GM12878 (cell line): ENCODE results near the gene TESPA1. TPM values are rescaled to one million over a fixed set of nuclear protein-coding genes. Genes with fewer than 3 reads are reported as not detected.

Experiments used
- ATAC-seq: fragments of 200-7000 bp; cut with Tn5 transposase; 3 replicates; pipeline ENCODE4 v1.9.1; 2020; ENCODE audit warnings: mild to moderate bottlenecking, moderate library complexity
- BruUV-seq: library from RNA; stranded (reverse); fragments of 400-500 nt; replicated peaks from 2 replicates; lab custom pipeline; 2021; lab: Mats Ljungman, UMichigan
- CTCF ChIA-PET: fragments of 300-600 bp; sonication (Branson Sonifier 250); formaldehyde crosslinking; extraction: SDS; loops from one replicate; lab custom pipeline; 2021; ENCODE audit warnings: inconsistent platforms; lab: Yijun Ruan, JAX
- POLR2A ChIA-PET: fragments of 350-600 bp; formaldehyde crosslinking; extraction: SDS; loops from one replicate; lab custom pipeline; 2021; ENCODE audit warnings: inconsistent platforms; lab: Charles Lee
- RAD21 ChIA-PET: fragments of 300-600 bp; sonication (Branson Sonifier 250); formaldehyde crosslinking; loops from one replicate; lab custom pipeline; 2023; ENCODE audit warnings: antibody characterized with exemption; ENCODE audit not compliant: unreplicated experiment; lab: Charles Lee
- SMC1A ChIA-PET: fragments of 300-600 bp; sonication (Branson Sonifier 250); formaldehyde crosslinking; loops from one replicate; lab custom pipeline; 2023; ENCODE audit not compliant: unreplicated experiment, uncharacterized antibody; lab: Charles Lee
- DNase-seq: peaks from one replicate; pipeline ENCODE4 v3.0.0-alpha.2; 2011; ENCODE audit warnings: low read depth, low spot score
- FAIRE-seq: peaks from 3 replicates; lab custom pipeline; 2011; peaks lifted over from hg19 to GRCh38; lab: Jason Lieb, UNC
- H2AFZ ChIP-seq: 2 replicates; pipeline ENCODE4 v1.6.0; 2011; ENCODE audit warnings: low read depth, low read length, control low read depth; ENCODE audit not compliant: control insufficient read depth
- H3K27ac ChIP-seq: 2 replicates; pipeline ENCODE4 v1.5.1; 2011; ENCODE audit warnings: control low read depth; ENCODE audit not compliant: control insufficient read depth, insufficient read depth
- H3K27me3 ChIP-seq, 2 experiments: replicated peaks in 1 of 2; 2 replicates each; pipeline versions ENCODE4 v1.6.0 to v1.6.1; 2011; ENCODE audit warnings: low read length in 1 of 2; ENCODE audit not compliant: control insufficient read depth in 2 of 2, insufficient read depth in 2 of 2
- H3K36me3 ChIP-seq, 2 experiments: 2 replicates each; pipeline ENCODE4 v1.5.1; 2011; ENCODE audit warnings: low read length in 1 of 2; ENCODE audit not compliant: control insufficient read depth in 2 of 2, insufficient read depth in 2 of 2
- H3K4me1 ChIP-seq: 2 replicates; pipeline ENCODE4 v1.6.1; 2011; ENCODE audit warnings: mild to moderate bottlenecking, low read length, moderate library complexity, mixed read lengths; ENCODE audit not compliant: control insufficient read depth, insufficient read depth
- H3K4me2 ChIP-seq: 2 replicates; pipeline ENCODE4 v1.6.0; 2011; ENCODE audit warnings: control low read depth; ENCODE audit not compliant: control insufficient read depth, insufficient read depth
- H3K4me3 ChIP-seq: fragments of 200-600 bp; sonication (generic); 2 replicates; pipeline ENCODE4 v1.5.1; 2016
- H3K79me2 ChIP-seq: 2 replicates; pipeline ENCODE4 v1.6.0; 2011; ENCODE audit warnings: low read length; ENCODE audit not compliant: control insufficient read depth, insufficient read depth
- H3K9ac ChIP-seq: 2 replicates; pipeline ENCODE4 v1.8.0; 2011; ENCODE audit warnings: low read length, control low read depth, mixed read lengths; ENCODE audit not compliant: control insufficient read depth, insufficient read depth
- H3K9me3 ChIP-seq: replicated peaks from 3 replicates; pipeline ENCODE4 v1.5.1; 2011; ENCODE audit warnings: mild to moderate bottlenecking, low read length; ENCODE audit not compliant: control insufficient read depth, insufficient read depth
- H4K20me1 ChIP-seq: 2 replicates; pipeline ENCODE4 v1.6.0; 2011; ENCODE audit not compliant: control insufficient read depth, insufficient read depth
- BACH1 ChIP-seq: fragments of 450-650 bp; IDR thresholded peaks from 2 replicates; pipeline ENCODE4 v1.6.1; 2017; ENCODE audit warnings: mild to moderate bottlenecking, borderline replicate concordance
- BCLAF1 ChIP-seq: fragments of 450-650 bp; IDR thresholded peaks from 2 replicates; pipeline ENCODE4 v1.6.1; 2017; ENCODE audit warnings: antibody characterized with exemption, mild to moderate bottlenecking, moderate library complexity
- HSF1 ChIP-seq: fragments of 150-350 bp; IDR thresholded peaks from 2 replicates; pipeline ENCODE4 v1.6.1; 2014; ENCODE audit warnings: mild to moderate bottlenecking, low read depth, low read length
- MLLT1 ChIP-seq: fragments of 450-650 bp; IDR thresholded peaks from 2 replicates; pipeline ENCODE4 v1.6.1; 2016; ENCODE audit warnings: mild to moderate bottlenecking
- PRDM15 ChIP-seq: fragments of 450-650 bp; formaldehyde crosslinking; IDR thresholded peaks from 2 replicates; pipeline ENCODE4 v1.4.0; 2020; ENCODE audit warnings: mild to moderate bottlenecking, moderate library complexity
- REST ChIP-seq: IDR thresholded peaks from 2 replicates; pipeline ENCODE4 v1.6.1; 2012; ENCODE audit warnings: mild to moderate bottlenecking, low read depth, low read length
- SP1 ChIP-seq: IDR thresholded peaks from one replicate; pipeline ENCODE4 v1.6.1; 2011; ENCODE audit warnings: low read depth, low read length
- STAT1 ChIP-seq: fragments of 450-650 bp; conservative IDR thresholded peaks from 2 replicates; pipeline ENCODE4 v1.6.1; 2014; ENCODE audit warnings: antibody characterized with exemption, mild to moderate bottlenecking
- WGBS: methylation state at CpG from one replicate; pipeline ENCODE4 v1.1.6; 2016; ENCODE audit warnings: low lambda C conversion rate; ENCODE audit not compliant: insufficient replicate concordance, insufficient coverage; ENCODE audit errors: missing lambda C conversion rate; 5-methylcytosine and 5-hydroxymethylcytosine counted together
- in situ Hi-C: fragments of 300-500 bp; cut with MboI; formaldehyde crosslinking; loops from 9 replicates; pipeline ENCODE4 v1.14.3; 2018; ENCODE audit warnings: mixed read lengths
- intact Hi-C: fragments of 100-400 bp; cut with micrococcal nuclease; formaldehyde crosslinking; loops from one replicate; pipeline ENCODE4 v1.14.2; 2022; ENCODE audit not compliant: unreplicated experiment
- polyA plus RNA-seq, 11 experiments: library from polyadenylated mRNA; depleted of rRNA in 4 of 11; unstranded in 6 of 11; stranded (reverse) in 5 of 11; fragments of >200 nt; fragmentation: Nextera tagmentation in 4 of 11; fragmentation: Illumina TruSeq in 1 of 11; extraction: Ambion mirVana in 4 of 11; extraction: Trizol in 1 of 11; gene quantifications; 1 replicate in 1 of 11; 2 replicates in 10 of 11; pipeline versions ENCODE4 v1.2.1 to v1.2.3, GENCODE V29; 2011 to 2016; ENCODE audit warnings: inconsistent platforms in 2 of 11, missing spikeins in 2 of 11, low read depth in 1 of 11
- total RNA-seq, 4 experiments: library from RNA; depleted of rRNA in 3 of 4; stranded (reverse); fragments of >200 nt in 3 of 4; fragmentation: Illumina TruSeq in 1 of 4; extraction: Trizol in 1 of 4; gene quantifications; 2 replicates each; pipeline versions ENCODE4 v1.2.1 to v1.2.3, GENCODE V29; 2013 to 2021

Gene TESPA1
- total and polyA plus RNA-seq, 10 of the 15 experiments (the other 5 are each of a cell fraction or from before 2014, with no cell fraction given): 13.8 to 56.2 (median 23.9) TPM

GRCh38 chr12:54932038-54932437, 52.5 kb downstream of the TESPA1 start:
- Histone ChIP-seq H3K4me1 (peaks cover 5% of the 10 kb centered on the region), H3K36me3 (no peaks in the 10 kb centered on the region), H3K4me3 (no peak overlapping the region), H3K79me2 (no peaks in the 10 kb centered on the region), H4K20me1 (no peaks in the 10 kb centered on the region), H3K4me2 (no peak overlapping the region), H3K27ac (no peak overlapping the region), H2AFZ (no peak overlapping the region), H3K27me3 (no peaks in the 10 kb centered on the region), H3K9ac (no peak overlapping the region), H3K9me3 (no peaks in the 10 kb centered on the region; the same call in 1 of the 3 replicates)
- DNase-seq: no peak
- ChIA-PET RAD21 (no interaction called here), CTCF (no interaction called here), POLR2A (no interaction called here), SMC1A (interaction anchor here (1.3 kb wide), 1 partner anchor 61 kb away, joined by 3 read pairs; no protein-coding TSS in a partner anchor)
- BruUV-seq: no TSS peak
- 94% methylated on average over 4 of the region's 4 CpGs for WGBS
- ATAC-seq: no peak
- in situ Hi-C loops (no loop called here), intact Hi-C loops (no loop called here)
- no peak for FAIRE-seq
- TF ChIP-seq HSF1 (no peak), BACH1 (no peak), PRDM15 (no peak), MLLT1 (no peak), SP1 (no peak), STAT1 (no peak), REST (no peak), BCLAF1 (no peak)
